Stimulated activated CD4-positive, alpha-beta T cell treated with anti-CD3 and anti-CD28 coated beads, TNF-alpha, amount 100 ng/mL, for 24 hours (primary cell): ENCODE results near the gene PIAS2.
"Not testable (repeated sequence)": the region's sequence is repeated elsewhere in the genome, so short reads cannot be mapped to it uniquely, and the experiment has no call there.

Experiments used
- DNase-seq, 3 experiments: peaks; one replicate each; pipeline ENCODE4 v3.0.0-alpha.2; 2020; ENCODE audit warnings: low read depth in 3 of 3

PIAS2 gene, protein sequence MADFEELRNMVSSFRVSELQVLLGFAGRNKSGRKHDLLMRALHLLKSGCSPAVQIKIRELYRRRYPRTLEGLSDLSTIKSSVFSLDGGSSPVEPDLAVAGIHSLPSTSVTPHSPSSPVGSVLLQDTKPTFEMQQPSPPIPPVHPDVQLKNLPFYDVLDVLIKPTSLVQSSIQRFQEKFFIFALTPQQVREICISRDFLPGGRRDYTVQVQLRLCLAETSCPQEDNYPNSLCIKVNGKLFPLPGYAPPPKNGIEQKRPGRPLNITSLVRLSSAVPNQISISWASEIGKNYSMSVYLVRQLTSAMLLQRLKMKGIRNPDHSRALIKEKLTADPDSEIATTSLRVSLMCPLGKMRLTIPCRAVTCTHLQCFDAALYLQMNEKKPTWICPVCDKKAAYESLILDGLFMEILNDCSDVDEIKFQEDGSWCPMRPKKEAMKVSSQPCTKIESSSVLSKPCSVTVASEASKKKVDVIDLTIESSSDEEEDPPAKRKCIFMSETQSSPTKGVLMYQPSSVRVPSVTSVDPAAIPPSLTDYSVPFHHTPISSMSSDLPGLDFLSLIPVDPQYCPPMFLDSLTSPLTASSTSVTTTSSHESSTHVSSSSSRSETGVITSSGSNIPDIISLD

DNA sequence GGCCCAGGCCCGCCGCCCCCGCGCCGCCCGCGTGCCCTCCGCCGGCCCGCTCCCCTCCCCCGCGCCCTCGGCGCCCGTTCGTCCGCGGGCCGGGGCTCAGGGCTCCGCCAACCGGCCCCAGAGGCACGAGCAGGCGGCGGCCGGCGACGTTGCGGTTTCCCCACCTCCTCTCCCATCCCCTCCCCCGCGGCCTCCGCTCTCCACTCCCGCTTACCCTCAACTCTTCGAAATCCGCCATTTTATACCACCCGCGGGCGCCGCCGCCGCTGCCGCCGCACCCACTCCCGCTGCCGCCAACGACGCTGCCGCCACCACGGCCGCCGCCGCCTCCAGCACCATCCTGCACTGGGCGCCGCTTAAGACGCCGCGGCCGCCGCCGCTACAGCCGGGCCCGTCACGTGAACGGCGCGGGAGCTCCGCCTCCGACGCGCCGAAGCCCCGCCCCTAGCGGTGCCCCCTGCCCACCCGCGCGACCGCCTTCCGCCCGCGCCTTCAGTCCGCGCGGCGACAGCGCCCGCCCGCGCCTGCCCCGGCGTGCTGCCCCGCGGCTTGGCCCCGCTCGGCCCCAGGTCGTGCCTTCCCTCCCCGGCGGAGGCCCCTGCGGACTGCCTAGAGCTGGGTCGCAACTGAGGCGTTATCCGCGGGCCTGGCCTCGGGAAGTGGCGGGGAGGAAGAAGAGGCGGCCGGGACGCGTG, at the start of gene PIAS2, which contains the start of gene KATNAL2:
TSS of gene PIAS2 (minus strand) at position 400 of the 695 bp plus-strand sequence. CDS start at position 238, 162 bp downstream.
TSS of gene KATNAL2 (plus strand) at position 495 of the 695 bp plus-strand sequence. CDS start 29,271 bp downstream, outside the sequence.
- peak; percentile 36 to 73 (median 49) for DNase-seq

DNA sequence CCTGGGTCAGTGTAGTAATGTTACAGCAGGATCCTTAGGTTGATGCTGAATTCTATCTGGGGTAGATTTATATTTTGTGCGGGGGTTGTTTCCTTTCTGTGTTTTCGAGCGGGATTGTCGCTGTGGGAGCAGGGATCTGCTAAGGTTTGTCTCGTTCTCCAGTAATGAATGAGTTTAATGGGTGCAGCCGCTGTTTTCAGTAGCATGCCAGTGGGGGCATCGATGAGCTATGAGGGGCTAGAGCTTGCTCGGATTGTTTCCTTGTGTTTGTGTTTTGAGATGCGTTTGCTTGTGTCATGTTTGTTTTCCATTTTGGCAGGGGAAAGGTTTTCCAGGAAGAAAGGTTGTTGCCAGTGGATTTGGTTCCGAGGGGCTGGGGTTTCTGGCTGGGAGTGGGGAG, 49.0 kb upstream of the PIAS2 start:
- not testable (repeated sequence) for DNase-seq

DNA sequence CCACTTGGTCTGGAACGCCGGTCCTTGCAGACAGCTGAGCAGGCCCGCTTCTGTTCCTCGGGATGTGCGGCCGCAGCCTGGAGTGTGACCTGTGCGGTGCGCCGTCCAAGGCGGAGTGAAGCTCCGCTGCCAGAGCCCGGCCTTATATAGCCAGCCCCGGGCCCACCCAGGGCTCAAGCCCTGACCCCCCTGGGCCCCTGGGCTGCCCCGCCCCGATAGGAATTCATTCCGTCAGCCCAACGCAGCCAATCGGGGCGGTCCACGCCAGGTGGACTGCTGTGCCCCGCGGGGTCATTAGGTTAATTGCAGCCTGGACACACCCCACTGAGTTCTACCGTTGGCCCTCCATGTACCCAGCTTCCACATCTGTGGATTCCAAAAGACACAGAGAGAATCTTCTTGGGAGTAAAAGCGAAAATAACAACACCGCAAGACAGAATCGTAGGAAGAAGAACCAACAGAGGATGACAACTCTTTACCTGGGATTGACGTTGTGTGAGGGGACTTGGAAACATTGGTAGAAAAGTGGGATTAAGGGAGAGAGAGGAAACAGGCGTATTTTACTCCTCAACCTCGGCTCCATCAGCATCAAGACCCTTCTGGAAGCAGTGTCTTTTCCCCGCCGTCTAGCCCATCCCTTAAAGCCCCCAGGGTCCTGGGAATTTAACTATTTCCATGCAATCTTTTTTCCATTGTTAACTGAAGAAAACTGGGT, 47.4 kb upstream of the PIAS2 start:
- not testable (repeated sequence) for DNase-seq

DNA sequence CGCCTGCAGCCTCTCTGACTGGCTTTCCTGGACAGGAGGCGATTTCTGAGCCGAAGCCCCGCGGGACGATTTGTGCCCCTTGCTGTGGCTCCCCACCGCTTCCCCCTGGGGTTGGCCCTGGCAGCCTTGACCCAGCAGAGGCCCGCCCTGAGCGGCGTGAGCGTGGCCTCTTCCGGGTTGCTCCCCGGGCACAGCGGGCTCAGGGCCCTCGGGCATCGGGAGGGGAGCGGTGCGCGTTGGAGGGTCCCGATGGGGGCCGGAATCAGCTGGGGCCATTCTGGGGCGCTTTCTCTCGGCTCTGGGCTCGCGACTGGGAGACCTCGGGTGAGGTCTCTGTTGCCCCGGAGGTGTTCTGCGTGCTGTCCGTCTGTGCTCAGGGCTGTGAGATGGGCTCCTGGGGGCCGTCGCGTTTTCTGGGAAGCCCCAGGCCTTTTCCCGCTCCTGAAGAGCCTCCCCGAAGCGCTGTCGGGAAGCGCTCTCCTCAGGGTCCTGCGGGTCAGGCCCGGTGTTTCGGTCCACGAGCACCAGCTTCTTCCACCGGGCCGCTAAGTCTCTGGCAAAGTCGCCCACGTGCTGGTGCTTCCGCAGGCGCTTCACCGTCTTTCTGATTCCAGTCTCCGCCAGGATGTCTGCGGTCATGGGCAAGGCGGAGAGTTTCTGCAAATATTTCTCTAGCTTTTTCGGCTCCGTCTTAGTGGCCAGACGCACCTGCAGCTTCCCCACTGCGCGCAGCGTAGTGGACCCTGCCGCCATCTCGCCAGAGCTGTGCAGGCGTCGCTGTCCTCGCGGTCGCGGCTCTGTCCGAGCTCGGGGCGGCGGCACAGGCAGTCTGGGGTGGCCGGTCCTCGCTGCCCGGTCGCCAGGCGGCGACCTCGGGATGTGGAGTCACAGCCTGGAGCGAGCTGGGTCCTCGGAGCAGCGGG, 46.6 kb upstream of the PIAS2 start:
- not testable (repeated sequence) for DNase-seq

DNA sequence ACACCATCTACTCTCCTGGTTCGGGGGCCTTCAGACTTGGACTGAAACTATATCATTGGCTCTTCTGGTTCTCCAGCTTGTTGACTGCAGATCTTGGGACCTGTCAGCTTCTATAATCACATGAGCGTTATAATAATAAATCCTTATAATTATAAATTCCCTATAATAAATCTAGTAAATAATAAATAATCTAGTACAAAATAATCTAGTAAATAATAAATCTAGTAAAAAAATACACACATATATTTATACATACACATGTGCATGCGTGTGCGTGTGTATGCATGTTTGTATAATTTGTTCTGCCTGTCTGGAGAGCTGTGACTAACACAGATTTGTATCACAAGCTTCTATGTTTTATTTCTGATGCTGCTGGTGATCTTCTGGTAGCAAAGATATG, 40.9 kb upstream of the PIAS2 start:
- DNase-seq = no peak

DNA sequence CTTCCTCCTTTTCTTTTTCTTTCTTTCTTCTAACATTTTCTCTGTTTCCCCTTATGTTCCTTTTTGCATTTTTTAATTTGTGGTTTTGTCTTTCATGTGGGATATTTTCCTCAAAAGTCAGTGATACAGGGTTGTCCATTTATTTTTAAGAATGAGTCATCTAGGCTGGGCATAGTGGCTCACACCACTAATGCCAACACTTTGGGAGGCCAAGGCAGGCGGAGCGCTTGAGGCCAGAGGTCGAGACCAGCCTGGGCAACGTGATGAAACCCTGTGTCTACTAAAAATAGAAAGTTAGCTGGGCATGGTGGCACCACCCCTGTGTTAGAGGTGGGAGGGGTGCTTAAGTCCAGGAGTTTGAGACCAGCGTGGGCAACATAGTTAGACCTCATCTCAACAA, 35.9 kb upstream of the PIAS2 start:
- no peak for DNase-seq

DNA sequence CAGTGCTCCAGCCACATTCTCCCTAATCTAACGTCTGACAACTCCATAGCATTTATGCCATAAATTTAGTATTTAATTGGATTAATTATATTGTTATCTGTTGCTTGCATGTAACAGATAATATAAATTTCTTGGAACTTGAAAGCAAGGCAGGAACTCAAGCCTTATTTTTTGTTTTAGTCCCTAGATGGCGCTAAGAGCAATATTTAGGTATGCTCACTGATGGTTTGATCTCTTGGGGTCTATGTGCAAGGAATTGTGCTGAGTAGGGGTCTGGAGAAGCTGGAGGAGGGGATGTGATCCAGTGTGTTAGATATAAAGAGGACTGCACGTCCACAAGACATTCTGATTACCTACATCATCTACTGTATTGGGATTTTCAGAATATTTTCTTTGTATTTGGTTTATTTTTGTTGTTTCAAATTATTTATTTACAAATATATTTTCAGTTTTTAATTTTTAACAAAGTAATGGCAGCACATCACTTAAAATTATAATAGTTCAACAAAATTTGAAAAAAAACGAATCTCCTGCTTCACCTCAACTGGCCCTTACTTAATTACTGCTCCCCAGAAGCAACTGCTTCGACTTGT, 32.9 kb upstream of the PIAS2 start:
- no peak for DNase-seq

DNA sequence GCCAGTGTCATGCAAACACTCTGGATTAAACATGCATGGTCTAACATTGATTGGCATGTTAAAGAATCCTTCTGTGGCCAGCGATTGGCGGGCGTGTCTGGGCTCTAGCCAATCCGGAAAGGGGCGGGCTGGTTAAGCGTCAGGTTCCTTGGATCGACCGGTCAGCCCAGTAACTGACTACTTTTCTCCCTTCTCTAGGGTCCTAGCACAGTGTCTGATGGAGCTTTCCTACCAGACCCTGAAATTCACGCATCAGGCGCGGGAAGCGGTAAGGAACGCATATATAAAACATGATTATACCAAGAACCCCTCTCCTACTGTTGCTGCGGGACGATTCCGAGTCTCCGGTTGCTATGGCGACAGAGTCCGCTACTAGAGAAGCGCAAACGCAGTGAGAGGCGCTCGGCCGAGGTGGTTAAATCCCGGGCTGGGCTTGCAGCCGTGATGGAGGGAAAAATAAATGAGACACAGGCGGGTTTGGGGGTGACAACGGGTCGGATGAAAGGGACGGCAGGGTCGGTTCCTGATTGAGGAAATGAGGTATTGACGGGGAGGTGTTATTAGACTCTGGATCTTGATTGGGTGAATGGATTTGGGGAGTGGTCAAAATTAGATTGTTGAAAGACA, 29.5 kb upstream of the PIAS2 start:
- peak; percentile 19 to 61 (median 20) for DNase-seq

DNA sequence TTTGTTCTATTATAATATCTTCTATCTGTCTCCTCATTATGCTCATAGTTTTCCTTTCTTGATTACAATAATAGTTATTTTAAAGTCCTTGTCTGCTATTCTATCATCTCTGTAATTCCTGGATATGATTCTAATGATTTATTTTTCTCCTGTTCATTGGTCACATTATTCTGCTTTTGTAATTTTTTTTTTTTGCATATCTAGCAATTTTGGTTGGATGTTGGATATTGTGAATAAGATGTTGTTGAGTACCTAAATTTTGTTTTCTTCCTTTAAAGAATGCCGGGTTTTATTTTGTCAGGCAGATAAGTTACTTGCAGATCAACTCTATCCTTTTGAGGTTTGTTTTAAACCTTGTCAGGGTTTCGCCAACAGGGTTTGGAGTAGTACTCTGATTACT, 25.3 kb upstream of the PIAS2 start:
- no peak for DNase-seq

DNA sequence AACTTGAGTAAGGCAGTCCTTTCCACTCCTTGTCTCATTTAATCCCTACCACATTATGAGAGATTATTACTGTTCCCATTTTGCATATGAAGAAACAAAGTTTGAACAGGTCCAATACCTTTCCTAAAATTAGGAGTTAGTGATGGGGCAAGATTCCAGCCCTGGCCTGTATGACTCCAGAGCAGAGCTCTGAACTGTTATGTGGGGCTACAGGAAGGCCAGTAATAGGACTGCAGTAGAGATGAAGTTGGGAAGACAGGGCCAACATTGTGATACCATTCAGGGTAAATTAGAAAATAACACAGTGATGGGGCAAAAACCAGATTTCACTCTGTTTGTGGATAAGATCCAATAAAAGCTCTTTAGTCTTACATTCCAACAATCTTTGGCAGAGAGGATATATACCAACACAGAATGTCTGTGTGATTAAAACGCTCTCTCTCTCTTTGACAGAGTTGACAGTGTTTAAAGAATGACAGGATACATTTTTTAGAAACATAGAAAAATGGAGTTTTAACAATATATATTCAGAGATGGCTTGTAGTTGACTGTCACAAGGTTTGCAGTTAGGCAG, 22.8 kb upstream of the PIAS2 start:
- no peak for DNase-seq

DNA sequence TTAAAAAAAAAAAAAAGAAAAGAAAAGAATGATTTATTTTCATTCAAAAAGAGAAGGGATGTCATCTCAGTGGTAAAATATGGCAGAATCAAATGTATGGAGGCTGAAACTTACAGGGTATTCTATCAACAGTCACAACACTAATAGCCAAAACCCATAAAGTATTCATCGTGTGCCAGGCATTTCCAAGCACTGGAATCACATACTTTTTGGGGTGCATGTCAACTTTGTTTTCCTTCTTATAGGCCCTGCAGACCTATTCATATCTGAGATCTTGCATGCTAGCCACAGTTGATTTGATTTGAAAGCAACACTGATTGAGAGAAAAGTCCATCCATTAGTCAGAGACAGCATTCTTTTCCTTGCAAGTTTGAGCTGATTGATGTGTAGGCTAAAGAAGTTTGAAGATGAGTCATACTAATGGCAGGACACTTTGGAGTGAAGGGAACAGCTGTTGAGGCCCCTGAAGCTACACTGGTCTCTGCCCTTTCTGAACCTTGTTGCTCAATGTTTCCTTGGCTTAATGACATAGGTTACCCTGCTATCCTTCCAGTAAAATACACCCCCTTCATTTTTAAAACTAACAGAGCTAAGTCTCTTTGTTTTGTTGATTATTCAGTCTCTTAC, 22.1 kb upstream of the PIAS2 start:
- DNase-seq = no peak

DNA sequence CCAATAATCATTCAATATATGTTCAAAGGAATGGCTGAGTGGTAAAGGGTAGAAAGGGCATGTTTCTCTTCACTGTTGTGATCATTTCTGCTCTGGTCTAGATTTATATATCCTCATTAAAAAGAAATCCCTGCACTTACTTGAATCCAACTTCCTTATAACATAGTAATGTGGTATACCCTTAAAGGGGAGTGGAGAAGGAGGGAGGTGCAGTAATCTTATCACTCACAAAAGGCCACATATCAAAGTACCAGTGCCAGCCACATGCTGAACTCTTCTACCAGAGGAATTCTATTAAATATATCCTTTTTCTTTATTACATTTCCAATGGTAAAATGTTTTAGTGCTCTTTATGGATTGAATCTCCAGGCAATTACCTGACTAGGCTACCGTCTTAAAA, 3.3 kb upstream of the PIAS2 start:
- no peak for DNase-seq

DNA sequence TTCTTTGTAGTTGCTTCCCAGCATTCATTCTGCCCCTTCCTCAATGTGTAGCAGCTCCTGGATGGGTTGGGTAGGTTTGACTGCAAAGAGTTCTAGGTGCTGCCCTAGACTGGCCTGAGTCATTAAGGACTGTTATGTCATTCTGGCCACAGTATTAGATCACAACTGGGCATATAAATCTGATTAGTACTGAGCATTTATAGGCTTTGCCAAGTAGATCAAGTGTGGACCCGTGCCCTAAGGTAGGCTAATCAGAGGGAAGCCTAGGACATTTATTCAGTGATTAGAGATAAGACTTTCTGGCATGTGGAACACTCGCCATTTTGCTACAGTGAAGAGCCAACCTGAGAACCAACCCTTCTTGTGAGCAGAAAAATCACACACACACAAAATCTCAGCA, 2.8 kb upstream of the PIAS2 start:
- no peak for DNase-seq

DNA sequence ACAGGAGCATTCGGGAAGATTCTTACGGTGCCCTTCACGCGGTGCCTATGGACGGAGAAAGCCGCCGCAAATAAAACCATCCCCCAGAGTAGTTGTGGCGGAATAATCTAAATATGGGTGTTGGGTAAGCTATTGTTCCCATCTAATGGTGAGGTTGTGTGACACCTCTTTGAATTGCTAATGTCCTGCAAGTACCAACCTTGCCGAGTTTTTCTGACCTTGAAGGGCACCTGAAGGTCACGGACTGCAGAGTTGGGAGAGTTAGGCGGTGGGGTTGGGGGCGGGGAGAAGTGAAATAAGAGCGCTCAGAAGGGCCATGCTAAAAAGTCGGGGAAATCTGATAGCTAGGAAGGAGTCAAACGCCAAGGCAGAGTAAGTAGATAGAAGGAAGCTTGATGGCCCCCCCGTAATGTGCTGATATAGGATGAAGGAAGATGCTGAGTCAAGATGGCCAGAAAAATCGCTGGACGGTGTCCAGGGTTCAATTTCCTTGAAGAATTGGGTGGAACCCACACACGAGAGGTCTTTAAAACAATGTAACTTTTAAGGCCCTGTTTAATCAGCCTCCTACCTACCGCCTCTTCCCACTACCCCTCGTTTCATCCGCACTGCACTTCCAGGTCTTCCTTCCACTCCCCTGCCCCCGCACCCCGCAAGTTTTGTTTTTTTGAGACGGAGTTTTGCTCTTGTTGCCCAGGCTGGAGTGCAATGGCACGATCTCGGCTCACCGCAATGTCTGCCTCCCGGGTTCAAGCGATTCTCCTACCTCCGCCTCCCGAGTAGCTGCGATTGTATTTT, 695 bp upstream of the PIAS2 start:
- no peak for DNase-seq

DNA sequence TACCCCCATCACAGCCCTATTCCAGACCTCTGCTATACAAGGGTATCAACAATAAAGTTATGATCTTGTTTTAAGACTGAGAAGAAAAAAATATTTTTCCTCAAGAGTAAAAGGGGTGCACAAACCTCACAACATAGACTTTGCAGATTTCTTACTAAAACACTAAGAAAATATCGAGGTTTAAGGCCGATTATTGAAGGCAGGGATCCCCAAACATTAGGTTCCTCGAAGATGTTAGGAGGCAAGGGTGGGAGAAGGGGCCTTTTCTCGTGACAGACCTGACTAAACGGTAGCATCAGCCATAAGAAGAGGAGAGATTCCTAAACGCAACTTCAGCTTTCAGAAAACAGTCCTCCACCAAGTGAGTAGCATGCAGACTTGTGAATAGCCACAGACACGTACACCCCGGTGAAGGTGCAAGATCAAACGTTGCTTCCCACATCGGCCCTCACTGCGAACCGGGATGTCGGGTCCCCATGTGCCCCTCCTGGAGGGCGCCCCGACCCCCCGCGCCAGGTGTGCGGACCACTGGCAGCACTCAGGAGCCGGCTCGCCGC, 678 bp downstream of the PIAS2 start:
- DNase-seq = peak in 1 of 3 experiments; percentile 5

DNA sequence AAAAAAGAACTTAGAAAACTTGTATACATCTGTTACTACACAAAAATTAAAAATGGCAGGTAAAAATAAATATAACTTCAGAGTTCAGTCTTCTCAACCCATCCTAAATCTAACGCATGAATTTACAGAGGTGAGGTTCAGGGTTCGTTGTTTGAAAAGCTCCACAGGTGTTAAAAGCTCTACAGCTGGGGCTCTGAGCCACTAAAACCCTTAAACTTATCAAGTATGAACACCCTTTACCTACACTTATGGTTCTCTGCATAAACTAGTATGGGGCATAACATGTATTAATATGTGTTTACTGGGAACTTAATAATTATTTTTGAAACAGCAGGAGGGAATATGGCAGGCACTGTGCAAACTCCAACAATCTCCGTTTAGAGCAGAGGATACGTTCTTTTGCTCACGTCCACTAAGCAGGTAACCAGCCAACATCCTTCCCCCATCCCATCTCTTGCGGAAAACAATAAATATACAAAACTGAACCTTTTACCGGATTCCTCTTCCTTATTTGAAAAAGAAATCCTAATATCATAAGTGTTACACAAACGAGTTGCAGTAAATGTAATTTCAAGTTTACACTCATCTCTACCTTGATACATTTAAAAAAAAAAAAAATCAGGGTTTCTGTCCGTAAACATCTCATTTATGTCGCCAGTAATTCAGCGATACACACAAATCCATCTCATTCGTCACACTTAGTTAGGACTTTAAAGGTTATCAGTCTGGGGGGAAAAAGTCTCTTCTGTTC, 1.3 kb downstream of the PIAS2 start:
- no peak for DNase-seq

DNA sequence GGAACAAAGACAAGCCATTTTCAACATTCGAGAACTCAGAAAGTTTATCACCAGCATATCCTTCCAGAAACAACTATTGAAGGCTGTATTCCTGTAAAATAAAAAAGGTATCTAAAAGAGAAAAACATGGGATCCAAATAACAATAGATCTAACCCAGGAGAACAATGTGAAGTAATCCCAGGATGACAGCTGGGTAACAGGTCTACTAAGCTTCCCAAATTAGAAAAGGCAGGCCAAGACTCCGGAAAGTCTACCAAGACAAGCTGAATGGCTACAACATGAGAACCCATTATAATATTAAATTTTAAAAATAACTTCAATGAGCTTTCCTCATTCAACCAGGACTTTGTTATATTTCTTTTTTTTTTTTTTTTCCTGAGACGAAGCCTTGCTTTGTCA, 6.5 kb downstream of the PIAS2 start:
- no peak for DNase-seq
